NOMO-1 (cell line): ENCODE measurements around the gene FGFR3.
A peak's percentile ranks its signal among the peaks of the same experiment; 100 is the strongest.

Source experiments
- DNase-seq, 2 experiments: peaks; one replicate each; lab custom pipeline; 2025; ENCODE audit not compliant: unreplicated experiment in 2 of 2; lab: John Stamatoyannopoulos, UW

FGFR3 gene

GRCh38 chr4:1792832-1793495 is at the start of gene FGFR3:
Gene FGFR3, plus strand, starts transcription at chr4:1793293. Its CDS starts 642 bp downstream, at chr4:1793935.
- peak in 1 of 2 experiments; percentile 23 for DNase-seq

GRCh38 chr4:1743551-1743950 is 49.5 kb upstream of the FGFR3 start:
- no peak for DNase-seq

- no peak for DNase-seq
Observed at GRCh38 chr4:1743975-1744374, 49.1 kb upstream of the FGFR3 start.

- DNase-seq = no peak
Observed at GRCh38 chr4:1744552-1744951, 48.5 kb upstream of the FGFR3 start.

- DNase-seq = no peak
Observed at GRCh38 chr4:1745165-1745564, 47.9 kb upstream of the FGFR3 start.

GRCh38 chr4:1745697-1746096 is 47.4 kb upstream of the FGFR3 start:
- no peak for DNase-seq

GRCh38 chr4:1746265-1746691 is 46.8 kb upstream of the FGFR3 start:
- DNase-seq = peak; percentile 72 to 74

GRCh38 chr4:1746919-1747602 is 46.0 kb upstream of the FGFR3 start:
- DNase-seq = no peak

- DNase-seq = no peak
Observed at GRCh38 chr4:1747603-1747967, 45.5 kb upstream of the FGFR3 start.

- DNase-seq = peak; percentile 71 to 78
Observed at GRCh38 chr4:1748465-1748995, 44.6 kb upstream of the FGFR3 start.

- no peak for DNase-seq
Observed at GRCh38 chr4:1749370-1749769, 43.7 kb upstream of the FGFR3 start.

- no peak for DNase-seq
Observed at GRCh38 chr4:1749826-1750225, 43.3 kb upstream of the FGFR3 start.

- no peak for DNase-seq
Observed at GRCh38 chr4:1750381-1751154, 42.5 kb upstream of the FGFR3 start.

GRCh38 chr4:1751155-1751918 is 41.8 kb upstream of the FGFR3 start:
- no peak for DNase-seq

- DNase-seq = no peak
Observed at GRCh38 chr4:1751919-1752283, 41.2 kb upstream of the FGFR3 start.

GRCh38 chr4:1752284-1753041 is 40.6 kb upstream of the FGFR3 start:
- peak in 1 of 2 experiments; percentile 34 for DNase-seq

- DNase-seq = no peak
Observed at GRCh38 chr4:1753294-1753696, 39.8 kb upstream of the FGFR3 start.

- DNase-seq = no peak
Observed at GRCh38 chr4:1753697-1754311, 39.3 kb upstream of the FGFR3 start.

GRCh38 chr4:1754336-1754735 is 38.8 kb upstream of the FGFR3 start:
- no peak for DNase-seq

GRCh38 chr4:1755297-1755696 is 37.8 kb upstream of the FGFR3 start:
- no peak for DNase-seq
